ENCODE data around the gene LOXL4.

DNA sequence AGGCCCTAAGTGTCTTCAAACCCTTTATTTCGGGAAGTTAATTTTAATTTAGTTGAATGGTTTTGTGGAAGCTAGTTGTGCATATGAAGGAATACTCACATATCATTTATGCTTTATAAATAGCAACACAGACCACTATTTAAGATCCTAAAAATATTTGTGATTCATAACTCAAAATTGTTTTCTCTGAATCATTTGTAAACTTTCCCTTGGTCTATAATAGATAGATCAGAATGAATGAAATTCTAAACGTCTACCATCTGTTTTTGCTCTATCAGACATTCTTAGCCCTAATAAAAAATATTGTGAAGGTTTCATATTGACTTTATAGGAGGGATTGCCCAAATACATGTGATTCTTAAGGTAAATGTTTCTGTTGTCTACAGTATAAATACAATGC, 43.5 kb downstream of the LOXL4 start:
- TF ChIP-seq, protein P1, sequence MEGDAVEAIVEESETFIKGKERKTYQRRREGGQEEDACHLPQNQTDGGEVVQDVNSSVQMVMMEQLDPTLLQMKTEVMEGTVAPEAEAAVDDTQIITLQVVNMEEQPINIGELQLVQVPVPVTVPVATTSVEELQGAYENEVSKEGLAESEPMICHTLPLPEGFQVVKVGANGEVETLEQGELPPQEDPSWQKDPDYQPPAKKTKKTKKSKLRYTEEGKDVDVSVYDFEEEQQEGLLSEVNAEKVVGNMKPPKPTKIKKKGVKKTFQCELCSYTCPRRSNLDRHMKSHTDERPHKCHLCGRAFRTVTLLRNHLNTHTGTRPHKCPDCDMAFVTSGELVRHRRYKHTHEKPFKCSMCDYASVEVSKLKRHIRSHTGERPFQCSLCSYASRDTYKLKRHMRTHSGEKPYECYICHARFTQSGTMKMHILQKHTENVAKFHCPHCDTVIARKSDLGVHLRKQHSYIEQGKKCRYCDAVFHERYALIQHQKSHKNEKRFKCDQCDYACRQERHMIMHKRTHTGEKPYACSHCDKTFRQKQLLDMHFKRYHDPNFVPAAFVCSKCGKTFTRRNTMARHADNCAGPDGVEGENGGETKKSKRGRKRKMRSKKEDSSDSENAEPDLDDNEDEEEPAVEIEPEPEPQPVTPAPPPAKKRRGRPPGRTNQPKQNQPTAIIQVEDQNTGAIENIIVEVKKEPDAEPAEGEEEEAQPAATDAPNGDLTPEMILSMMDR (IDR thresholded peaks at IDR 0.05; ENCODE audit: low read depth, low read length), result no peak
- TF ChIP-seq EZH2phosphoT487 (IDR thresholded peaks at IDR 0.05; ENCODE audit: low read depth), result no peak

All from OCI-LY3 (cell line).